ENCODE data around the gene NPTXR. TPM values are rescaled to one million over a fixed set of nuclear protein-coding genes. Genes with fewer than 3 reads are reported as not detected.

The NPTXR gene
- total and polyA plus RNA-seq, 10 of the 15 experiments (the other 5 are each of a cell fraction or from before 2014, with no cell fraction given) = 0.02 to 0.38 (median 0.07) TPM; not detected in 2

DNA sequence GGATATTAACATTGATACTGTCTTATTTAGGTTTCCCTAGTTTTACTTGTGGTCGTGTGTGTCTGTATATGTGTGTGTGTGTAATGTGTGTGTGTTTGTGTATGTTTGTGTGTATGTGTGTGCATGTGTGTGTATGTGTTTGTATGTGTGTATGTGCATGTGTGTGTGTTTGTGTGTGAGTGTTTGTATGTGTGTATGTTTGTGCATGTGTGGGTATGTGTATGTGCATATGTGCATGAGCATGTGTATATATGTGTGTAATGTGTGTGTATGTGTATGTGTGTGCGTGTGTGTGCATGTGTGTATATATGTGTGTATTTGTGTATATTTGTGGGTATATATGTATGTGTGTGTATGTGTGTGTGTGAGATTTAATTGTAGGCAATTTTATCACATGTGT, 32.6 kb downstream of the NPTXR start:
- no peak overlapping the region for H3K4me2 ChIP-seq (ENCODE audit: control insufficient read depth, insufficient read depth)
- no peak for ATAC-seq
- no peaks in the 10 kb centered on the region for H3K9me3 ChIP-seq (replicated peaks; ENCODE audit: control insufficient read depth, insufficient read depth, low read length)
- H3K4me1 ChIP-seq (ENCODE audit: control insufficient read depth, insufficient read depth, low read length) = no peaks in the 10 kb centered on the region
- ChIA-PET POLR2A (no interaction called here), RAD21 (ENCODE audit: unreplicated experiment) (no interaction called here), CTCF (interaction anchor here (1.2 kb wide), 1 partner anchor 10 kb away, joined by 3 read pairs; no protein-coding TSS in a partner anchor), SMC1A (ENCODE audit: uncharacterized antibody, unreplicated experiment) (no interaction called here)
- in situ Hi-C loops (cut with MboI) = no loop called here
- FAIRE-seq = no peak
- no peak overlapping the region for H3K9ac ChIP-seq (ENCODE audit: control insufficient read depth, insufficient read depth, low read length)
- no peak overlapping the region for H3K27ac ChIP-seq (ENCODE audit: control insufficient read depth, insufficient read depth)
- H3K4me3 ChIP-seq = no peak overlapping the region
- intact Hi-C loops (cut with micrococcal nuclease; ENCODE audit: unreplicated experiment) = no loop called here
- H4K20me1 ChIP-seq (ENCODE audit: control insufficient read depth, insufficient read depth) = no peaks in the 10 kb centered on the region
- no peaks in the 10 kb centered on the region for H3K36me3 ChIP-seq (ENCODE audit: control insufficient read depth in 2 of 2, insufficient read depth in 2 of 2, low read length in 1 of 2)
- H3K27me3 ChIP-seq (replicated peaks in 1 of 2; ENCODE audit: control insufficient read depth in 2 of 2, insufficient read depth in 2 of 2, low read length in 1 of 2) = peaks cover 0 to 1% of the 10 kb centered on the region in 2 experiments; a peak in 1 of 4 replicates
- H3K79me2 ChIP-seq (ENCODE audit: control insufficient read depth, insufficient read depth, low read length) = no peaks in the 10 kb centered on the region
- no TSS peak for BruUV-seq (replicated peaks)
- WGBS (ENCODE audit: insufficient coverage, insufficient replicate concordance, low lambda C conversion rate, missing lambda C conversion rate) = 38% methylated on average over 2 of the region's 2 CpGs
- TF ChIP-seq STAT1 (conservative IDR thresholded peaks at IDR 0.05) (no peak), CBX5 (IDR thresholded peaks at IDR 0.05; ENCODE audit: low read depth) (no peak), NFIC (IDR thresholded peaks at IDR 0.05; ENCODE audit: low read depth, low read length) (0 out of 2 replicates have a peak, but pooled peaks have one; percentile 25), TAF1 (IDR thresholded peaks at IDR 0.05; ENCODE audit: borderline replicate concordance, low read depth, low read length) (no peak), STAT3 (IDR thresholded peaks at IDR 0.05; ENCODE audit: low read depth, low read length) (no peak), ZNF24 (IDR thresholded peaks at IDR 0.05) (no peak), JUND (IDR thresholded peaks at IDR 0.05; ENCODE audit: low read depth, low read length) (no peak), MTA2 (IDR thresholded peaks at IDR 0.05; ENCODE audit: low read depth) (no peak)
- TF ChIP-seq, protein P1, sequence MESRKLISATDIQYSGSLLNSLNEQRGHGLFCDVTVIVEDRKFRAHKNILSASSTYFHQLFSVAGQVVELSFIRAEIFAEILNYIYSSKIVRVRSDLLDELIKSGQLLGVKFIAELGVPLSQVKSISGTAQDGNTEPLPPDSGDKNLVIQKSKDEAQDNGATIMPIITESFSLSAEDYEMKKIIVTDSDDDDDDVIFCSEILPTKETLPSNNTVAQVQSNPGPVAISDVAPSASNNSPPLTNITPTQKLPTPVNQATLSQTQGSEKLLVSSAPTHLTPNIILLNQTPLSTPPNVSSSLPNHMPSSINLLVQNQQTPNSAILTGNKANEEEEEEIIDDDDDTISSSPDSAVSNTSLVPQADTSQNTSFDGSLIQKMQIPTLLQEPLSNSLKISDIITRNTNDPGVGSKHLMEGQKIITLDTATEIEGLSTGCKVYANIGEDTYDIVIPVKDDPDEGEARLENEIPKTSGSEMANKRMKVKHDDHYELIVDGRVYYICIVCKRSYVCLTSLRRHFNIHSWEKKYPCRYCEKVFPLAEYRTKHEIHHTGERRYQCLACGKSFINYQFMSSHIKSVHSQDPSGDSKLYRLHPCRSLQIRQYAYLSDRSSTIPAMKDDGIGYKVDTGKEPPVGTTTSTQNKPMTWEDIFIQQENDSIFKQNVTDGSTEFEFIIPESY (IDR thresholded peaks at IDR 0.05) = no peak
- TF ChIP-seq, protein P2, sequence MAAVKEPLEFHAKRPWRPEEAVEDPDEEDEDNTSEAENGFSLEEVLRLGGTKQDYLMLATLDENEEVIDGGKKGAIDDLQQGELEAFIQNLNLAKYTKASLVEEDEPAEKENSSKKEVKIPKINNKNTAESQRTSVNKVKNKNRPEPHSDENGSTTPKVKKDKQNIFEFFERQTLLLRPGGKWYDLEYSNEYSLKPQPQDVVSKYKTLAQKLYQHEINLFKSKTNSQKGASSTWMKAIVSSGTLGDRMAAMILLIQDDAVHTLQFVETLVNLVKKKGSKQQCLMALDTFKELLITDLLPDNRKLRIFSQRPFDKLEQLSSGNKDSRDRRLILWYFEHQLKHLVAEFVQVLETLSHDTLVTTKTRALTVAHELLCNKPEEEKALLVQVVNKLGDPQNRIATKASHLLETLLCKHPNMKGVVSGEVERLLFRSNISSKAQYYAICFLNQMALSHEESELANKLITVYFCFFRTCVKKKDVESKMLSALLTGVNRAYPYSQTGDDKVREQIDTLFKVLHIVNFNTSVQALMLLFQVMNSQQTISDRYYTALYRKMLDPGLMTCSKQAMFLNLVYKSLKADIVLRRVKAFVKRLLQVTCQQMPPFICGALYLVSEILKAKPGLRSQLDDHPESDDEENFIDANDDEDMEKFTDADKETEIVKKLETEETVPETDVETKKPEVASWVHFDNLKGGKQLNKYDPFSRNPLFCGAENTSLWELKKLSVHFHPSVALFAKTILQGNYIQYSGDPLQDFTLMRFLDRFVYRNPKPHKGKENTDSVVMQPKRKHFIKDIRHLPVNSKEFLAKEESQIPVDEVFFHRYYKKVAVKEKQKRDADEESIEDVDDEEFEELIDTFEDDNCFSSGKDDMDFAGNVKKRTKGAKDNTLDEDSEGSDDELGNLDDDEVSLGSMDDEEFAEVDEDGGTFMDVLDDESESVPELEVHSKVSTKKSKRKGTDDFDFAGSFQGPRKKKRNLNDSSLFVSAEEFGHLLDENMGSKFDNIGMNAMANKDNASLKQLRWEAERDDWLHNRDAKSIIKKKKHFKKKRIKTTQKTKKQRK (IDR thresholded peaks at IDR 0.05; ENCODE audit: low read depth, low read length) = no peak
- TF ChIP-seq, protein P3, sequence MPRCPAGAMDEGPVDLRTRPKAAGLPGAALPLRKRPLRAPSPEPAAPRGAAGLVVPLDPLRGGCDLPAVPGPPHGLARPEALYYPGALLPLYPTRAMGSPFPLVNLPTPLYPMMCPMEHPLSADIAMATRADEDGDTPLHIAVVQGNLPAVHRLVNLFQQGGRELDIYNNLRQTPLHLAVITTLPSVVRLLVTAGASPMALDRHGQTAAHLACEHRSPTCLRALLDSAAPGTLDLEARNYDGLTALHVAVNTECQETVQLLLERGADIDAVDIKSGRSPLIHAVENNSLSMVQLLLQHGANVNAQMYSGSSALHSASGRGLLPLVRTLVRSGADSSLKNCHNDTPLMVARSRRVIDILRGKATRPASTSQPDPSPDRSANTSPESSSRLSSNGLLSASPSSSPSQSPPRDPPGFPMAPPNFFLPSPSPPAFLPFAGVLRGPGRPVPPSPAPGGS (IDR thresholded peaks at IDR 0.05; ENCODE audit: borderline replicate concordance, insufficient read depth, low read depth, low read length, poor library complexity, severe bottlenecking) = peak; percentile 75
- TF ChIP-seq, protein P4, sequence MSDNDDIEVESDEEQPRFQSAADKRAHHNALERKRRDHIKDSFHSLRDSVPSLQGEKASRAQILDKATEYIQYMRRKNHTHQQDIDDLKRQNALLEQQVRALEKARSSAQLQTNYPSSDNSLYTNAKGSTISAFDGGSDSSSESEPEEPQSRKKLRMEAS (IDR thresholded peaks at IDR 0.05; ENCODE audit: low read depth, low read length) = no peak
- TF ChIP-seq, protein P5, sequence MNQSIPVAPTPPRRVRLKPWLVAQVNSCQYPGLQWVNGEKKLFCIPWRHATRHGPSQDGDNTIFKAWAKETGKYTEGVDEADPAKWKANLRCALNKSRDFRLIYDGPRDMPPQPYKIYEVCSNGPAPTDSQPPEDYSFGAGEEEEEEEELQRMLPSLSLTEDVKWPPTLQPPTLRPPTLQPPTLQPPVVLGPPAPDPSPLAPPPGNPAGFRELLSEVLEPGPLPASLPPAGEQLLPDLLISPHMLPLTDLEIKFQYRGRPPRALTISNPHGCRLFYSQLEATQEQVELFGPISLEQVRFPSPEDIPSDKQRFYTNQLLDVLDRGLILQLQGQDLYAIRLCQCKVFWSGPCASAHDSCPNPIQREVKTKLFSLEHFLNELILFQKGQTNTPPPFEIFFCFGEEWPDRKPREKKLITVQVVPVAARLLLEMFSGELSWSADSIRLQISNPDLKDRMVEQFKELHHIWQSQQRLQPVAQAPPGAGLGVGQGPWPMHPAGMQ (IDR thresholded peaks at IDR 0.05; ENCODE audit: borderline replicate concordance) = 0 out of 2 replicates have a peak, but pooled peaks have one; percentile 28
- DNase-seq (ENCODE audit: low read depth, low spot score) = no peak
- H2AFZ ChIP-seq (ENCODE audit: control insufficient read depth, low read depth, low read length) = no peak overlapping the region

Measured in GM12878 (cell line).